ENCODE measurements around the gene SLC25A4.

DNA sequence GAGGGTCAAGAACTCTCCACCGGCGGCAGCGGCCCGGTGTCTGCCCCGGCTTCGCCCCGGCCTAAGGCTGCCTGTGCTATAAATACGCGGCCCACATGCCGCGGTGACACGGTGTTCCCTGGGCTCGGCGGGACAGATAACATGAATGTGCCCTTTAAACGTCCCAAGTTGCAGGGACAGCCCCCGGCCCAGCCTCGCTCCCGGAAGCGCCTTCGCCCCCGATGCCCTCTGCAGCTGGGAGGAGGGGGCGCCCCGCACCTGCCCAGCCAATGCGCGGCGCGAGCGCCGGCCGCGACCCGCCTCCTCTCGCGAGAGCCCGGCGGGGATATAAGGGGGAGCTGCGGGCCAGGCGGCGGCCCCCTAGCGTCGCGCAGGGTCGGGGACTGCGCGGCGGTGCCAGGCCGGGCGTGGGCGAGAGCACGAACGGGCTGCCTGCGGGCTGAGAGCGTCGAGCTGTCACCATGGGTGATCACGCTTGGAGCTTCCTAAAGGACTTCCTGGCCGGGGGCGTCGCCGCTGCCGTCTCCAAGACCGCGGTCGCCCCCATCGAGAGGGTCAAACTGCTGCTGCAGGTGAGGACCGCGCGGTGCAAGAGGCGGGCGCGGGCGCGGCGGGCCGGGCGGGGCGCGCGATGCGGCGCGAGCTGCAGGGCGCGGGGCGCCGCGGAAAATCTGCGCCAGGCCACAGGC, at the start of gene SLC25A4:
- TF ChIP-seq, protein P1, sequence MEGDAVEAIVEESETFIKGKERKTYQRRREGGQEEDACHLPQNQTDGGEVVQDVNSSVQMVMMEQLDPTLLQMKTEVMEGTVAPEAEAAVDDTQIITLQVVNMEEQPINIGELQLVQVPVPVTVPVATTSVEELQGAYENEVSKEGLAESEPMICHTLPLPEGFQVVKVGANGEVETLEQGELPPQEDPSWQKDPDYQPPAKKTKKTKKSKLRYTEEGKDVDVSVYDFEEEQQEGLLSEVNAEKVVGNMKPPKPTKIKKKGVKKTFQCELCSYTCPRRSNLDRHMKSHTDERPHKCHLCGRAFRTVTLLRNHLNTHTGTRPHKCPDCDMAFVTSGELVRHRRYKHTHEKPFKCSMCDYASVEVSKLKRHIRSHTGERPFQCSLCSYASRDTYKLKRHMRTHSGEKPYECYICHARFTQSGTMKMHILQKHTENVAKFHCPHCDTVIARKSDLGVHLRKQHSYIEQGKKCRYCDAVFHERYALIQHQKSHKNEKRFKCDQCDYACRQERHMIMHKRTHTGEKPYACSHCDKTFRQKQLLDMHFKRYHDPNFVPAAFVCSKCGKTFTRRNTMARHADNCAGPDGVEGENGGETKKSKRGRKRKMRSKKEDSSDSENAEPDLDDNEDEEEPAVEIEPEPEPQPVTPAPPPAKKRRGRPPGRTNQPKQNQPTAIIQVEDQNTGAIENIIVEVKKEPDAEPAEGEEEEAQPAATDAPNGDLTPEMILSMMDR (IDR thresholded peaks at IDR 0.05): peak; percentile 42 to 52 (median 44)
- peak; percentile 99 for TF ChIP-seq POLR2A (IDR thresholded peaks at IDR 0.05)

Data from right lobe of liver (tissue), 4 donors.